ENCODE data around the gene CAMK1D. TPM values are rescaled to one million over a fixed set of nuclear protein-coding genes. Genes with fewer than 3 reads are reported as not detected.
"Not testable (repeated sequence)": the region's sequence is repeated elsewhere in the genome, so short reads cannot be mapped to it uniquely, and the experiment has no call there.

The CAMK1D gene
- total RNA-seq, 1 experiment from 2014 or later, result 1.1 TPM

- H3K27ac ChIP-seq, result no peak overlapping the region
- DNase-seq, result no peak
- H3K4me1 ChIP-seq, result no peaks in the 10 kb centered on the region
- H3K27me3 ChIP-seq, result no peaks in the 10 kb centered on the region
- no peak overlapping the region for H3K4me3 ChIP-seq
- no peaks in the 10 kb centered on the region for H3K36me3 ChIP-seq
- no peaks in the 10 kb centered on the region for H3K9me3 ChIP-seq (replicated peaks)
Observed at GRCh38 chr10:12484002-12484918, 134.9 kb downstream of the CAMK1D start.

GRCh38 chr10:12484941-12485805 lies 135.8 kb downstream of the CAMK1D start:
- Histone ChIP-seq H3K27me3 (no peaks in the 10 kb centered on the region), H3K4me3 (no peak overlapping the region), H3K36me3 (no peaks in the 10 kb centered on the region), H3K9me3 (replicated peaks) (no peaks in the 10 kb centered on the region), H3K27ac (no peak overlapping the region), H3K4me1 (no peaks in the 10 kb centered on the region)
- DNase-seq, result no peak

- Histone ChIP-seq H3K27ac (no peak overlapping the region), H3K36me3 (no peaks in the 10 kb centered on the region), H3K27me3 (no peaks in the 10 kb centered on the region), H3K4me1 (no peaks in the 10 kb centered on the region), H3K4me3 (no peak overlapping the region), H3K9me3 (replicated peaks) (no peaks in the 10 kb centered on the region)
- DNase-seq, result no peak
Observed at GRCh38 chr10:12487366-12487765, 138.0 kb downstream of the CAMK1D start.

- Histone ChIP-seq H3K27ac (no peak overlapping the region), H3K9me3 (replicated peaks) (no peaks in the 10 kb centered on the region), H3K4me3 (no peak overlapping the region), H3K36me3 (no peaks in the 10 kb centered on the region), H3K4me1 (no peaks in the 10 kb centered on the region), H3K27me3 (no peaks in the 10 kb centered on the region)
- DNase-seq, result no peak
Observed at GRCh38 chr10:12488626-12489025, 139.3 kb downstream of the CAMK1D start.

- Histone ChIP-seq H3K4me1 (no peaks in the 10 kb centered on the region), H3K36me3 (no peaks in the 10 kb centered on the region), H3K9me3 (replicated peaks) (no peaks in the 10 kb centered on the region), H3K27ac (no peak overlapping the region), H3K27me3 (no peaks in the 10 kb centered on the region), H3K4me3 (no peak overlapping the region)
- DNase-seq, result no peak
Observed at GRCh38 chr10:12489357-12489756, 140.0 kb downstream of the CAMK1D start.

GRCh38 chr10:12489806-12490205 lies 140.5 kb downstream of the CAMK1D start:
- Histone ChIP-seq H3K27ac (no peak overlapping the region), H3K9me3 (replicated peaks) (no peaks in the 10 kb centered on the region), H3K36me3 (no peaks in the 10 kb centered on the region), H3K4me1 (no peaks in the 10 kb centered on the region), H3K27me3 (no peaks in the 10 kb centered on the region), H3K4me3 (no peak overlapping the region)
- DNase-seq, result no peak

GRCh38 chr10:12490963-12491362 lies 141.6 kb downstream of the CAMK1D start:
- Histone ChIP-seq H3K4me1 (no peaks in the 10 kb centered on the region), H3K9me3 (replicated peaks) (no peaks in the 10 kb centered on the region), H3K36me3 (no peaks in the 10 kb centered on the region), H3K27ac (no peak overlapping the region), H3K4me3 (no peak overlapping the region), H3K27me3 (no peaks in the 10 kb centered on the region)
- no peak for DNase-seq

GRCh38 chr10:12491491-12491890 lies 142.1 kb downstream of the CAMK1D start:
- no peak for DNase-seq
- Histone ChIP-seq H3K4me3 (no peak overlapping the region), H3K27ac (no peak overlapping the region), H3K4me1 (no peaks in the 10 kb centered on the region), H3K9me3 (replicated peaks) (no peaks in the 10 kb centered on the region), H3K27me3 (no peaks in the 10 kb centered on the region), H3K36me3 (no peaks in the 10 kb centered on the region)

GRCh38 chr10:12492016-12492415 lies 142.7 kb downstream of the CAMK1D start:
- Histone ChIP-seq H3K27ac (no peak overlapping the region), H3K9me3 (replicated peaks) (no peaks in the 10 kb centered on the region), H3K4me3 (no peak overlapping the region), H3K27me3 (no peaks in the 10 kb centered on the region), H3K4me1 (no peaks in the 10 kb centered on the region), H3K36me3 (no peaks in the 10 kb centered on the region)
- no peak for DNase-seq

GRCh38 chr10:12497046-12497445 lies 147.7 kb downstream of the CAMK1D start:
- H3K4me1 ChIP-seq; H3K27ac ChIP-seq; H3K36me3 ChIP-seq; H3K4me3 ChIP-seq; H3K9me3 ChIP-seq (replicated peaks); DNase-seq; H3K27me3 ChIP-seq: not testable (repeated sequence)

GRCh38 chr10:12499076-12499986 lies 150.0 kb downstream of the CAMK1D start:
- no peak for DNase-seq
- peaks cover 4% of the 10 kb centered on the region; the same call in 1 of the 2 replicates for H3K4me1 ChIP-seq
- no peak overlapping the region for H3K27ac ChIP-seq

GRCh38 chr10:12500381-12501303 lies 151.3 kb downstream of the CAMK1D start:
- peak; percentile 11 to 24 for DNase-seq
- Histone ChIP-seq H3K36me3 (no peaks in the 10 kb centered on the region), H3K9me3 (replicated peaks) (no peaks in the 10 kb centered on the region), H3K4me3 (no peak overlapping the region), H3K27me3 (no peaks in the 10 kb centered on the region), H3K27ac (no peak overlapping the region), H3K4me1 (peaks cover 4% of the 10 kb centered on the region; the same call in 1 of the 2 replicates)

More at GRCh38 chr10:12499076-12499986, 150.0 kb downstream of the CAMK1D start:
- H3K9me3 ChIP-seq (replicated peaks), result no peaks in the 10 kb centered on the region
- H3K36me3 ChIP-seq, result no peaks in the 10 kb centered on the region
- H3K27me3 ChIP-seq, result no peaks in the 10 kb centered on the region
- no peak overlapping the region for H3K4me3 ChIP-seq

- DNase-seq, result no peak
- no peaks in the 10 kb centered on the region for H3K9me3 ChIP-seq (replicated peaks)
- no peaks in the 10 kb centered on the region for H3K27me3 ChIP-seq
- H3K36me3 ChIP-seq, result no peaks in the 10 kb centered on the region
- peaks cover 4% of the 10 kb centered on the region; the same call in 1 of the 2 replicates for H3K4me1 ChIP-seq
- no peak overlapping the region for H3K27ac ChIP-seq
- no peak overlapping the region for H3K4me3 ChIP-seq
Observed at GRCh38 chr10:12501324-12501723, 152.0 kb downstream of the CAMK1D start.

All from SJCRH30 (cell line).